ENCODE measurements around the gene TTLL3.
A peak's percentile ranks its signal among the peaks of the same experiment; 100 is the strongest.

TTLL3 gene

GRCh38 chr3:9879830-9880549 lies 69.9 kb downstream of the TTLL3 start, which contains the start of gene CIDEC:
CIDEC (minus strand) TSS chr3:9880253; CDS start chr3:9878486, 1,767 bp downstream.
- H3K4me3 ChIP-seq (ENCODE audit: low read depth, low read length) = no peak within 1 kb of the TSS
- CTCF ChIA-PET = no interaction called here
- DNase-seq (ENCODE audit: low read depth, low spot score) = no peak
- TF ChIP-seq CTCF (IDR thresholded peaks at IDR 0.05; ENCODE audit: insufficient read depth, low read length, missing control alignments) = no peak
- POLR2A ChIA-PET = no interaction called here

DNA sequence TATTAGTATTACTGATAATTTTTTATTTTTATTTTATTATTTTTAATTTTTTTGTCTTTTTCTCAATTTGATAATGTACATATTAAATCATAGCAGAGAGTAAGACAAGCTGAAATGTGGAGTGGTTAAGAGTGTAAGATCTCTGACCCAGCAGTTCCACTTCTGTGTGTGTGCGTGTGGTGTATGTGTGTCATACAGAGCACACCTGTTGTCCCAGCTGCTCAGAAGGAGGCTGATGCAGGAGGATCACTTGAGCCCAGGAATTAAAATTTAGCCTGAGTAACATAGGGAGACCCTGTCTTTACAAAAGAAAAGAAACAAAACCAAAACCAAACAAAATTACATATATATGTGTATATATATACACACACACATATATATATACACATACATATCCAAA lies 71.4 kb downstream of the TTLL3 start:
- no peak for DNase-seq (ENCODE audit: low read depth, low spot score)
- ChIA-PET POLR2A (no interaction called here), CTCF (interaction anchor here (1.0 kb wide), 2 partner anchors 9 to 65 kb away, joined by 3 to 5 read pairs; partner anchors contain the start of gene JAGN1)
- TF ChIP-seq CTCF (IDR thresholded peaks at IDR 0.05; ENCODE audit: insufficient read depth, low read length, missing control alignments) = no peak
- no peak overlapping the region for H3K4me3 ChIP-seq (ENCODE audit: low read depth, low read length)

DNA sequence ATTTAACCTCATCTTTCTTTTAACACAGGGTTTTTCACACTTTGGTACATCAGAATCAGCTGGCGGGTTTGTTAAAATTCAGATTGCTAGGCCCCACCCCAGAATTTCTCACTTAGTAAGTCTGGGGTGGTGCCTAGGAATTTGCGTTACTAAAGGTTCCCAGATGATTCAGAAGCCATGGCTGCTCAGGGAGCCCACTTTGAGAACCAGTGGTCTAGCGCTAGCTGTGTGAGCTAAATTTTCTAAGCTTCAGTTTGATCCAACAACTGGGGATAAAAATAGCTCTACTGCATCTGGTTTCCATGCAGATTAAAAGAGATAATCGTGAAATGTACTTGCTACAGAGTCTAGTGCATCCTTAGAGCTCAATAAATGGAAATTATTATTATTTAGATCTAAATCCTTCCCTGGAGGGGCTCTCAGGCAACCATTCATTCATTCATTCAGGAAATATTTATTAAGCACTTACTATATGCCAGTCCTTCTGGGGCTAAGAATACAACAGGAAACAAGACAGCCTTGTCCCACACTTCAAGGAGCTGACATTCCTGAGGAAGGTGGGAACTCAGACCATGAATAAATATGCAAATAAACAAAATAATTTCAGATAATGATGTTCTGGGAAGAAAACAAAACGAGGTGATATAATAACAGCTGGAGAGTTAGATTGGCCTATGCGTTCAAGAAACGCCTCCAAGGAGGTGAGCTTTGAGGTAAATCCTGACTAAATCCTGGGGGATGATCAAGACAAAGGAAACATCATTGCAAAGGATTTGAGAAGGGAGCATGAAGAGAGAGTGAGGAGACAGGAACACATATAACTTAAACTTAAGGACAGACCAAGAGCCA lies 73.9 kb downstream of the TTLL3 start:
- ChIA-PET POLR2A (interaction anchor here (0.7 to 2.2 kb wide), 3 partner anchors 10 to 43 kb away, joined by 3 to 7 read pairs (median 4); no protein-coding TSS in a partner anchor), CTCF (interaction anchor here (0.7 to 3.4 kb wide), 6 partner anchors 9 to 168 kb away, joined by 3 to 14 read pairs (median 7); no protein-coding TSS in a partner anchor)
- TF ChIP-seq CTCF (IDR thresholded peaks at IDR 0.05; ENCODE audit: insufficient read depth, low read length, missing control alignments) = no peak
- no peak for DNase-seq (ENCODE audit: low read depth, low spot score)
- no peak overlapping the region for H3K4me3 ChIP-seq (ENCODE audit: low read depth, low read length)

DNA sequence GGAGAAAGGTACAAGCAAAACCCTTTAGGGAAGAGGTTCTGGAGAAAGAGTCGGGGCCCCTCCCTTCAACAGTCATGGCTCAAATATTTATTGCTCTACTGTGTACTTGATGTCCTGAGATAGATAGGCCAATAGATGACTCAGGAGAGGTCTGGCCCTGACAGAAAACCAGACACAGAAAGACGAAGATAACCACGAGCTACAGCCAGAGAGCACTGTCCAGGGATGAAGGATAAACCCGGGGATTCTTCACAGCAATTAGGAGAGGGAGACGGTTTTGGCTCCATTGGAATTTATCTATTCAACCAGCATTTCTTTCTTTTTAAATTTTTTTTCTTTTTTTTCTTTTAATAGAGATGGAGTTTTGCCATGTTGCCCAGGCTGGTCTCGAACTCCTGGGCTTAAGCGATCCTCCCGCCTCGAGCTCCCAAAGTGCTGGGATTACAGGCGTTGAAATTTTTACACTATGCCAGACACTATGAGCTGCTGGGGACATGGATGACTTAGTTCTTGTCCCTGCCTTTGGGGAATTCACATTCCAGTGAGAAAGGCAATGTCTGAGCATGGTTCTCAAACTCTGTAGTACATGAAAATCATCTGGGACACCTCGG lies 74.6 kb downstream of the TTLL3 start:
- CTCF ChIA-PET = interaction anchor here (0.7 to 3.4 kb wide), 6 partner anchors 9 to 169 kb away, joined by 3 to 14 read pairs (median 7); no protein-coding TSS in a partner anchor
- DNase-seq (ENCODE audit: low read depth, low spot score) = peak; percentile 42
- no peak overlapping the region for H3K4me3 ChIP-seq (ENCODE audit: low read depth, low read length)
- TF ChIP-seq CTCF (IDR thresholded peaks at IDR 0.05; ENCODE audit: insufficient read depth, low read length, missing control alignments) = no peak
- POLR2A ChIA-PET = interaction anchor here (0.7 to 2.2 kb wide), 2 partner anchors 9 to 23 kb away, joined by 3 to 7 read pairs; no protein-coding TSS in a partner anchor

Measured in AG04449 (cell line).